Glomerular visceral epithelial cell (primary cell): ENCODE data around the gene ARID5B.

Experiments used
- DNase-seq: peaks from one replicate; pipeline ENCODE4 v3.0.0-alpha.2; 2016; ENCODE audit errors: extremely low spot score

ARID5B gene

GRCh38 chr10:61941202-61941681 lies 39.7 kb downstream of the ARID5B start:
- DNase-seq: no peak

DNA sequence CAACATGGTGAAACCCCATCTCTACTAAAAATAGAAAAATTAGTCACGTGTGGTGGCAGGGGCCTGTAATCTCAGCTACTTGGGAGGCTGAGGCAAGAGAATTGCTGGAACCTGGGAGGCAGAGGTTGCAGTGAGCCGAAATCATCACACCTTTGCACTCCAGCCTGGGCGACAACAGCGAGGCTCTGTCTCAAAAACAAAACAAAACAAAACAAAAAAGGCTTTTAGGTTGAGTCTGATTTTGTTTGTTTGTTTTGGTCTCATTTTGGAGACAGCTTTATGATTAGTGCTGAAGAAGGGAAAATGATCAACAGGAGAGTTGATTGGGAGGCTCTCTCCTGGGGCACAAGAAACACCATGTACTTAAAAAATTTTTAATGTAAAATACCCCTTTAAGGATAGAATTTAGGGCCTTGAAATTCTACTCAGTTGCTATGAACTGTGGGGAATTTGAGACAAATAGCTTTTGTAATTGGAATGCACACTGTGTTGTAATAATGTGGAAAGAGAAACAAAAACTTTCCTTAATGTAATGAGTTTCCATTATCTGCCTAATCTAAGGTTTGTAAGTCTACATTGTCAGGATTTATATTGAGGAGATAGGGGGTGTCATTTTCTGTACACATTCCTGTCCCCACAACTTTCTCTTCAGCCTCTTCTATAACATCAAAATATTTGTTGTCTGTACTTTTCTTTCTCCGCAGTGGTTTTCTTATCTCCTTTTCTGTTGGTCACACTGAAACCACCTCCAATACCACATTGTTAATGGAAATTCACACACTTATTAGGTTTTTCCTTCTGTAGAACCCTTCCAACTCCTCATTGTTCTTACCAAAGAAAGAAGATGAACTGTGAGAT lies 41.3 kb downstream of the ARID5B start:
- no peak for DNase-seq

DNA sequence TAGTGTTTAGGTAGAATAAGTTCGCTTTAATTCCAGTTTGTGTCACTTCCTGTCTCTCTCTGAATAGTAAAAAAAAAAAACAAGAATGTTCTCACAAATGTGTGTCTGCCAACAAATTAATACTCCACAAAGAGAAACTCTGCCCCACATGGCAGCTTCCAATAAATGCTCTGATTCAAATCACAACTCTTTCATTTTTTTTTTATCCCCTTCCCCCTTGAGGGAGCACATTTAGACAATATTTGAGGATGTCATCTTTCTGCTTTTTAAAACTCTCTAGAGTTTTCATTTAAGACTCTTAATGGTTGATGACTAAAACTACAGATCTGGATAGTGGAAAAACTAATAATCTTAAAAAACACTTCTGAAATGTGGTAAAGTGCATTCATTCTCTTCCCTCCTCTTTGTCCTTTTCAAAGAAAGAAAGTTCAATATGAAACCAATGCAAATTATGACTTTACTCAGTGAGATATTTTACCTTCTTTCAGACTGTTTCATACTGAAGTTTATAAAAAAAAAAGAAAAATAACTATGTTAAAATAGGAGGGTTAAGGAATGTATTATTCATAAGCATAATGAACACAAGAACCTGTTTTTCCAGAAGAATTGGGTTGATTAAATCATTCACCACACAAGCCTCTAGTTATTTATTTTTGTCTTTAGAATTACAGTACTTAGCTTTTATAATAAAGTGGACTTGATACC lies 42.3 kb downstream of the ARID5B start:
- DNase-seq: no peak

GRCh38 chr10:61944410-61945147 lies 43.1 kb downstream of the ARID5B start:
- no peak for DNase-seq

- no peak for DNase-seq
Observed at GRCh38 chr10:61949687-61950086, 48.2 kb downstream of the ARID5B start.

GRCh38 chr10:61950449-61951143 lies 49.1 kb downstream of the ARID5B start:
- DNase-seq: no peak

GRCh38 chr10:61951144-61951483 lies 49.6 kb downstream of the ARID5B start:
- no peak for DNase-seq

DNA sequence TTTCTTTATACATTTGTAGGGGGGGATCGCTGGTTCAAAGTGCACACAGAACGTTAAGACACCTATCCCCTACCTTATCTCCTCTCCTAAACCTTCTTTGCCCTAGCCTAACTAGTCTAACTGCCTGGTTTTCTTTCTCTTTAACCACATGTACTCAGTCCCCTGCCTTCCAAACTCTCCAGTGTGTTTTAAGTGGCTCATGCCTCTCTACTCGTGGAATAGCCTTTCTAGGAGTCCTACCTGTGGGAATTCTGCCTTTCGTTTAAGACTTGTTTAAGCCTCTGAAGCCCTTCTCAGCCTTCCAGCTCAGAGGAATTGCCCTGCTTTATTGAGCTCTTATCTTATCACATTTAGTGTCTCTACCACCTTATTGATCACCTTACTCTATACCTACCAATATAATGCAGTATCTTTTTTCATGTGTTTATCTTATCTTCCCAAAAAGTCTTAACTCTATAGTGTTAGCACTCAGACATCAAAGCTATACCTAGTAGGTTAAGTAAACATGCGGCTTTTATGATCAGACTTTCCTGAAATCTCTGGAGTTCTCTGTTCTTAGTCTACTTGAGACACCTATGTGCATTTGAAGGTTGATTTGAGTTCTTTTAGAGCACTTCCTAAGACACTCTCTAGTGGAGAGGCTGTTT lies 50.7 kb downstream of the ARID5B start:
- no peak for DNase-seq

DNA sequence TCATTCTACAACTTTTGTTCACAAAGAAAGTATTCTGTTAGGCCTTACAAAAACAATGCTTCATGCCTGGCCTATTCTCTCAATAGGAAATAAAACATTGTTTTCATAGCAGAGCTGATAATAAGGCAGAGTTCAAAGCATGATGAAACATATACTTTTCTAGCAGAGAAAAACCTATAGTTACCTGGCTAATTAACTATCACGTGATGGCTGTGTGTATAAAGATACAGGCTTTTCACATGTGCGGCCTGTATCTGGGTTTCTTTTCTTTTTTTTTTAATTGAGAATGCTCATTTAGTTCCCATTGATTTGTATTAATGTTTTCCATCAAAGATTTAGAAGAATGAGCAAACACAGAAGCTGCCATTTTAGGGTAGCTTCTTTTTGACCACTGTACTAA lies 51.7 kb downstream of the ARID5B start:
- DNase-seq: no peak

GRCh38 chr10:61957806-61958205 lies 56.3 kb downstream of the ARID5B start:
- DNase-seq: no peak

DNA sequence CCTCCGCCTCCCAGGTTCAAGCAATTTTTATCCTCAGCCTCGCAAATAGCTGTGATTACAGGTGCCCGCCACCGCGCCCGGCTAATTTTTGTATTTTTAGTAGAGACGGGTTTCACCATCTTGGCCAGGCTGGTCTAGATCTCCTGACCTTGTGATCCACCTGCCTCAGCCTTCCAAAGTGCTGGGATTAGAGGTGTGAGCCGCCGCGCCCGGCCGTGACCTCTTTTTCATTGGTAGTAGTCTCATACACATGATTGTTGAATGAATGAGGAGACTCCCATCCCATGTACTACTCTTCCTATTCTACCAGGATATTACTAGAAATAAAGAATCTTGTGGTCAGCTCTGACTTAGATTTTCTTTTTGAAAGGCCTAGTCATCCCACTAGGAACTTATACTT lies 56.8 kb downstream of the ARID5B start:
- DNase-seq: no peak

DNA sequence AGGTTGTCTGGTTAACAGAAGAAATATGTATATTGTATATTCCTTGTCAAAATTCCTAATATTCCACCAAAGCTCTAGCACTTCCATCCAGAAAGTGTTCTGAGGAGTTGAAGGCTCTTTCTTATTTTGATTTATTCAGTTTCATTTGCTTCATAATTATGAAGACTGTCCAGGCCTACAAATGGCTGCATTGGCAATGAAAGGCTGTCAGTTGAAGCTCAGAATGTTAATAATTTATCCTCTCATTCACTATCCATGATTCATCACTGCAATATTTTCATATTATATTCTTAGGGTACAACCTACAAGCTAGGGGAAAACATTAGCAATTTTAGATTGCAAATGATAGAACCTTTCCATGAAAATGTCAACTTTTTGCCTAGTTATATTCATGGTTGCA lies 57.3 kb downstream of the ARID5B start:
- DNase-seq: no peak

GRCh38 chr10:61959814-61960213 lies 58.3 kb downstream of the ARID5B start:
- no peak for DNase-seq

DNA sequence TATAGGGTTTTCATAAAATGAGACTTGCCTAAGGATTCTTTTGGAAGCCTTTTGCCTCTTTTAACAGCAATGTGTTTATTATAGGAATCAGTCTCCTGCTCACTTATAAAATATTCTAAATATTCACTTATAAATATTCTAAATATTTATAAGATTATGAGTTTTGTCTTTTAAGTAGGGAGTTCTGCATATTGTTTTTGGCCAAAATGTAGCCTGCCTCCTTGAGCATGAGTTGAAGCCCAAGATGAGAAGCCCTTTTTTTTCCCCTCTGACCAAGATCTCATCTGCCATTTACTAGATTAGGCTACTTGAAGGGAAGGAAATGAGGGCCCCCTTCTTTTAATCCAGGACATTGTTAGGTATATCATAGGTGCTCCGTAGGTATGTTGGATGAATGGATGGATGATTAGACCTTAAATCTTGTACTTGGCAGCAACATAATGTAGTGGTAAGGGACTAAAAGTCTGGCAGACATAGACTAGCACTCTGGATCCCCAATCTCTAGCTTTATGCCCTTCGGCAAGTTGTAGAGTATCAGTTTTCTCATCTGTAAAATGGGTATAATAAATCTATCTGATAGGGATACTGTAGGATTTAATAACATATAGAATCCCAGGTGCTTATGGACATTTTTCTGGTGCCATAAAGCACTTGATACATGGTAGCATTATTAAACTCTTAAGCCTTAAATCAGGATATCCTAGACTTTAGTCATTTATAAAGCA lies 59.1 kb downstream of the ARID5B start:
- no peak for DNase-seq

DNA sequence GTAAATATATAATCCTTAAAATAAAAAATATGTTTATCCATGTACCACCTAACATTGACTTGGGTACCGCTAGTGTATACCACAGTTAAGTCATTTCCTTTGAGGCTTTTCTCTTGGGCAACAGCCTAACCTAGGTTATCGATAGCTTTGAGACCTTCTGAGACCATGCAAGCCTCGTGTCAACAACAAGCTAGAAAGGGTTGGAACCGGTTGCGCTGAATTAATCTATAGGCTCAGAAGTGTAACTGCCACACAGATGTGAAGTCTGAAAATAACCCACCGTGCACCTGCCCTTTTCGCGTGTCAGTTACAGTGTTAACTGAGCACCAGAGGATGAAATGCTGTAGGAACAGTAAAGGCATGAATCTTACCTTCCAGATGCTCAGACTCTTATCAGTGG lies 59.8 kb downstream of the ARID5B start:
- no peak for DNase-seq

GRCh38 chr10:61962971-61963370 lies 61.5 kb downstream of the ARID5B start:
- no peak for DNase-seq

DNA sequence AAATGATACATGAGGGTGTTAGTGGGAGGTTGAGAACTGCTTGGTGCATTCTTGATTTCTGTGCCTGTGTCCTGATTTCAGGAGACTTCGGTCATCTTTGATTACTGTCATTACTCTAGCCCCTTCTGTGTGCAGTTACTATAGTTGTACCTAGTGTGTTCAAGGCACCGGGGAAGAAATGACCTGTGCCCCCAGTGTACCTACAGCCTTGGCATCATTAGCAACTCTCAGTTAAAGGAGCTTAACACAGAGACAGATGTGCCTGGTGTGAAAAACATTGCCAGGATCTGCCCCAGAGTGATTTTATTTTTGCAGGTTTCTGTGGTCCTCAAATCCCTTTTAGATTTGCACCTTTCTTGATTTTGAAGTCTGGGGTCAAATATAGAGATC lies 62.2 kb downstream of the ARID5B start:
- no peak for DNase-seq

DNA sequence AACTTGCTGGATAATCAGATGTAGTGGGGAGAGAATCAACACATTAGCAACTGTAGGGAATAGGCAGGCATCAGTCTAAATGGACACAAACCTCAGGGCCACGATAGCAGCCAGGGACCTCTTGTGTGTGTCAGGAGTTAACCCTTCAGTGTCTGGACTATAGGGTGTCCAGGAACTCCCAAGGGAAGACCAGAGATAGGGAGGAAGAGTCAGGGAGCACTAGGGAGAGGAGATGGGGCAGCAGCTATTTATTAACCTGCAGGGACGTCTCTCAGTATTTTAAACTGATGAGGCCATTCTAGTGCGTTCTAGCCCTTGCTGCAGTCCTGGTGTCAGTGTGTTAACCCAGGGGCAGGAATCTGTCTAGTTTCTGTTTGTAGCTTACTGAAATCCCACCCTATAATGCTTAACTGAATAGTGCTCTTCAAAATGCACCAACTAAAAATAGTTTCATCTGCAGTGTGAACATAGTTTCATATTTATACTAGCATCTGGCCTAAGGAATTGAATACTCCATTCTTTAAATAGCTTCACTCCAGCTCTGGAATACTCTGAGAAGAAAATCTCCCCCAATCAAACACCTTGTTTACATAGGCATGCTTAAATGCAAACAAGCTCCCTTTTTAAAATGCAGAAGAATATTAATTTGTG lies 62.7 kb downstream of the ARID5B start:
- no peak for DNase-seq

GRCh38 chr10:61964949-61965702 lies 63.6 kb downstream of the ARID5B start:
- no peak for DNase-seq
